IPS-NIHi11 (cell line): ENCODE data around the gene ARHGEF16.

Source experiments
- DNase-seq: peaks from one replicate; pipeline ENCODE4 v3.0.0; 2012; ENCODE audit warnings: mixed read lengths, low spot score

The ARHGEF16 gene

DNA sequence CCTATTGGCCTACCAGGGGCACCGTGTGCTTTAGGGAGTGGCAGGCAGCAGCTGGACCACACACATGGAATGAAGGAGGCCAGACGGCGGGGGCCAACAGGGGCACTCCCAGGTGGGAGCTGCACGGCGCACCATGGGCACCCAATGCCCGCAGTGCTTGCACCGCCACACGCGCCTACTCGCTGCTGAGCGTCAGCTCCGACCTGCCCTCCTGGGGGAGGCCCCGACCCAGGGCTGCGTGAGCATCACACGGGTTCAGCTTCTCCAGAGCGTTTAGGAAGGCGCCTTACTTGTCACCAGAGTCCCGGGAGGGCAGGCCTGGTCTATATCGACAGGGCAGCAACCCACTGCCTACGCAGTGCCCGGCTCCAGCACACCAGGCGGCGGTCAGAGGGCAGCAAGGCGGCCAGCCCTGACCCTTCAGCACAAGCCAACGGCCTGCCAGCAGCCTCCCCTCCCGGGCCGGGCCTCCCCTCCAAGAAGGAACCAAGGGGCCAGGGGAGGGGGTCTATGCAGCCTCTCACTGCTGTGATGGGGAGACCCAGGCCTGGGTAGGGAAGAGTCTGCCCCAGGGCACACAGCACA is 64.9 kb downstream of the ARHGEF16 start:
- no peak for DNase-seq

DNA sequence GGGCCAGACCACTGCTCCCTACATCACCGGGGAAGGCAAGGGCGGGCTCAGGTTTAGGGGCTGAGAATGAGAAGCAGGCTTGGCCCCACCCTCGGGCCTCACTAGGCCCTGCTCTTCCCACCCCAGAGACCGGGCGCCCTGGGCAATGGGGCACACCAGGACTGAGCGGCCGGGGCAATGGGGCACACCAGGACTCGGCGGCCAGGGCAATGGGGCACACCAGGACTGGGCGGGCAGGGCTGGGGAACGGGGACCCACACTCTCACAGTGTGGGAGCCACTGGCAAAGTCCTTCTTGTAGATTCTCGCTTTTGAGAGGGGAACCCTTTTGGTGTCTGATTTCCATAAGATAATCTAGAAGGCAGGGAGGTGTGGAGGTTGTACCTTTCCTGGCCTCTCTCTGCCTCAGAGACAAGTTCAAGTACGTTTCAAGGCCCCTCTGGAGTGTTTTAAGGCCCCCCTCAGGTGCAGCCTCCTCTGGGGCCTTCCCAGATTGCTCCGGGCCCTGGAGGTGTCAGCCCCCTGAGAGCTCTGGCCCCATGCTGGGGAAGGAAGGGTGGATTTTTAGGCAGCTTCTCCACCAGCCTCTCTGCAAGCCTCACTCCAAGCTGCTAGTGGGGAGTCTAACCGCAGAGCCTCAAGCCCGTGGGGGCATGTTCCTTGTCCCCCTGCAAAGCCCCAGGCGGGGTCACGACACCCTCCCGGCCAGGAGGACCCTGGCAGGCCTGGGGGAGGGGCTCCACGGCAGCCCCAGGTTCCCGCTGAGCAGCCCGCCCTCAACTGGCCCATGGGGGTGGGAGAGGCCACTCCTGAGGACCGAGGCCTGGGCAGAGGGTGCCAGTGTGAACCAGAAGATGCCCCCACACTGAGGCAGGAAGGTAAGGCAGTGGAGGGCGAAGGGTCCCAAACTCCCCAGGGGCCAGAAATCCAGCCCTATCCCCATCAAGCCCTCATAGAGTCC is 66.2 kb downstream of the ARHGEF16 start:
- no peak for DNase-seq

DNA sequence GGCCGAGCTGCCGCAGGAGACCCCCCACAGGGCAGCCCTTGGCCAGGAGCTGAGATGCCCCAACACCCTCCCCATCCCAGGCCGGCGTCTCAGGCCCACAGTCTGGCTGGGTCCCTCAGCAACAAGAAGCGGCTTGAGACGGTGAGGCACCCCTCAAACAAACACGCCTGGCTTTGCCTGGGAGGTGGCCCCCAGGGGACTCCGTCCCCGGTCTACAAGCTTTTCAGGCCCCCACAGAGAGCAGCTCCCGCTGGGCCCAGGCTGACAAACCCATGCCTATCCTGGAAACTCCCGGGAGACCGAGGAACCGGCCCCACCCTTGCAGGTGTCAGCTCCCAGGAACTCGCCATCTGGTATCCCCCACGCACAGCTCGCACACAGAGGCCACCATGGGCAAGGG is 67.0 kb downstream of the ARHGEF16 start:
- DNase-seq: no peak

- DNase-seq: no peak
Observed at GRCh38 chr1:3522112-3522511, 67.6 kb downstream of the ARHGEF16 start.

- DNase-seq: no peak
Observed at GRCh38 chr1:3522564-3523265, 68.2 kb downstream of the ARHGEF16 start.

- DNase-seq: no peak
Observed at GRCh38 chr1:3523980-3524379, 69.5 kb downstream of the ARHGEF16 start.

GRCh38 chr1:3524556-3525203 is 70.2 kb downstream of the ARHGEF16 start:
- no peak for DNase-seq

GRCh38 chr1:3525551-3526482 is 71.4 kb downstream of the ARHGEF16 start:
- DNase-seq: no peak

DNA sequence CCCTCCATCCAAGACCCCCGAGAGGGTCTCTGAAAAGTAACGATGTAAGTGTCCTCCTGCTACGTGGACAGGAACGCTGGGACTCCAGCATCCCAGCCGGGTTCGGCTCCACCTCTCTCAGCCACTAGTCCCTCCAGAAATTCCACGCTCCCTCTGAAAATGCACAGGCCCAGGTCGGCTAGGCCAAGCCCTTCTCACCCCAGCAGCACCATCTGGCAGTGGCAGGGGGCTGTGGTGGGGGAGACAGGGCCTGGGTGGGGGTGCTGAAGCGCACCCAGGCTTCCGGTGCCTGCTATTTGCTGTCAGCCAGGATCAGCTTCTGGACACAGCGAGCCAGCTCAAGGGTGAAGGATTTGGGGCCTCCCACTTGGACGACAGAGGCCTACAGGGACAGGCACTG is 73.3 kb downstream of the ARHGEF16 start:
- DNase-seq: no peak

- DNase-seq: no peak
Observed at GRCh38 chr1:3529099-3529729, 74.7 kb downstream of the ARHGEF16 start.

DNA sequence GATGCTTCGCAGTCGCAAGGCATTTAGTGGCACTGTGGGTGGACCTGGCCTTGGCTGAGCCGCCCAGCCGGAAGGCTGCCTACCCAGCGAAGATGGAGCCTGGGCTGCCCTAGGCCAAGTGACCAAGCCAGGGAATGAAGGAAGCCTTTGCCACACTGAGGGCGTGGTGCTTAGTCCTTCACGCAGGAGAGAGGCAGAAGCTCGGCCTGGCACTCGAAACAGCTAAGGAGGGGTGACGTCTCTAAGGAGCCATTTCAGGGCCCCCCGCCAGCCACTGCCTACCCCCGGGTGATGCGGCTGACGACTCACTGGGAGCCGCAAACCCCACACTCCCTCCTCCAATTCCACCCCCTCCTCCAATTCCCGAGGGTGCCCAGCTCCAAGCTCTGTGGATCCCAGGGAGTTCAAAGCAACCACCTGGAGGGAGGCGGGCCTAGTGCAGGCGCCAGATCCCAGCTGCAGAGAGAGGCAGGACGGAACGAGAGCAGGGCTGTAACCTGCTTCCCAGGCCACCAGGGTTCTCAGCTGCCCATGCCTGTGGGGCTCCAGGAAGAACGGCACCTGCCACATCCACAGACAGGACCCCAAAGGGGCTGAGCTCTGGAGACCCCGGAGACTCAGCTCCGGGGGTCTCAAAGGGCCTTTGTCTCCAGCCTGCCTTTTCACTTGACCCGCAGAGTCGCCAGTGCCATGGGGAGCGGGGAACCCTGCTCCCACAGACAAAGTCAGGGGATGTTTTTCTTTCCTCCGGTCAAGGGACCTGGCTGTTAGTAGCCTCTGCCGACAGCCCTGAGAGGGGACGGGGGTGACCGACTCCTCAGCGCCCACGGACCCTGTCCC is 75.8 kb downstream of the ARHGEF16 start:
- DNase-seq: peak; percentile 70
